ENCODE results near the gene ST8SIA1. TPM values are rescaled to one million over a fixed set of nuclear protein-coding genes. Genes with fewer than 3 reads are reported as not detected.

Gene ST8SIA1
- total and polyA plus RNA-seq, 2 of the 8 experiments (the other 6 are each of a cell fraction or from before 2014, with no cell fraction given), result 1.9 to 4.4 TPM

GRCh38 chr12:22372277-22372837 is 37.9 kb upstream of the ST8SIA1 start (continued):
- TF ChIP-seq MAX (IDR thresholded peaks at IDR 0.05) (no peak), CHD1 (IDR thresholded peaks at IDR 0.05; ENCODE audit: low read depth, low read length) (no peak), NRF1 (IDR thresholded peaks at IDR 0.05; ENCODE audit: low read depth, low read length) (no peak), RFX5 (IDR thresholded peaks at IDR 0.05; ENCODE audit: borderline replicate concordance, low read depth, low read length) (no peak), PHF8 (conservative IDR thresholded peaks at IDR 0.05; ENCODE audit: low read depth, low read length) (no peak), POLR2A (IDR thresholded peaks at IDR 0.05; ENCODE audit: control extremely low read depth in 1 of 2, low read depth in 2 of 2, low read length in 2 of 2) (no peak), SRF (IDR thresholded peaks at IDR 0.05; ENCODE audit: low read depth, low read length) (no peak), CHD7 (IDR thresholded peaks at IDR 0.05; ENCODE audit: insufficient replicate concordance, low read length) (no peak)
